ENCODE data around the gene OR5AU1.

- TF ChIP-seq CTCF (IDR thresholded peaks at IDR 0.05; ENCODE audit: low read depth, low read length) (no peak), EZH2phosphoT487 (IDR thresholded peaks at IDR 0.05; ENCODE audit: low read depth) (no peak)
These were observed 44.0 kb upstream of the OR5AU1 start for GRCh38 chr14:21199611-21200560.
